ENCODE measurements around the gene SPAG16.

DNA sequence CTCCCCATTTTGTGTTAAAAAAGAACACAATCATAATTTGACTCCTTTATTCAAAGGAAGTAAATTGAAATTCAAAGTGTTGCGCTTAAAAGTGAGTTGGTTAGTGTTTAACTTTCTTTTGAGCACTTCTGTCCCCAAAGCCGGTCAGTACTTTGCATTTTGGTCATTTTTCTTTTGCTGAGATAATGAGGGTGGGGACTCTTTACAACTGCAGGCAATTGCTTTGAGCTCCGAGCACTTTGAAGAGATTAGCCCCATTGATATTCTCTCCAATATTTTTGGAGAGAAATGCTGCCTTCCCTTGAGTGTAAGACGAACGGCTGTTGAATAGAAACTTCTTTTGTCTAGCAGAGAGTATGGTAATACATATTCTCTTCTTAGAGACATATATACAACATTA lies 885.0 kb downstream of the SPAG16 start:
- TF ChIP-seq ISL1 (CRISPR knock-in tag; IDR thresholded peaks at IDR 0.05), result no peak
- no peak for TF ChIP-seq BACH2 (CRISPR knock-in tag; IDR thresholded peaks at IDR 0.05; ENCODE audit: borderline replicate concordance)
